SIG-M5 treated with dmso at 0.1 percent for 504 hours (cell line): ENCODE measurements around the gene AKAP9.
"Not testable (repeated sequence)": the region's sequence is repeated elsewhere in the genome, so short reads cannot be mapped to it uniquely, and the experiment has no call there.

ENCODE experiments used
- DNase-seq: peaks from one replicate; lab custom pipeline; 2025; ENCODE audit not compliant: unreplicated experiment; lab: John Stamatoyannopoulos, UW

Gene AKAP9

DNA sequence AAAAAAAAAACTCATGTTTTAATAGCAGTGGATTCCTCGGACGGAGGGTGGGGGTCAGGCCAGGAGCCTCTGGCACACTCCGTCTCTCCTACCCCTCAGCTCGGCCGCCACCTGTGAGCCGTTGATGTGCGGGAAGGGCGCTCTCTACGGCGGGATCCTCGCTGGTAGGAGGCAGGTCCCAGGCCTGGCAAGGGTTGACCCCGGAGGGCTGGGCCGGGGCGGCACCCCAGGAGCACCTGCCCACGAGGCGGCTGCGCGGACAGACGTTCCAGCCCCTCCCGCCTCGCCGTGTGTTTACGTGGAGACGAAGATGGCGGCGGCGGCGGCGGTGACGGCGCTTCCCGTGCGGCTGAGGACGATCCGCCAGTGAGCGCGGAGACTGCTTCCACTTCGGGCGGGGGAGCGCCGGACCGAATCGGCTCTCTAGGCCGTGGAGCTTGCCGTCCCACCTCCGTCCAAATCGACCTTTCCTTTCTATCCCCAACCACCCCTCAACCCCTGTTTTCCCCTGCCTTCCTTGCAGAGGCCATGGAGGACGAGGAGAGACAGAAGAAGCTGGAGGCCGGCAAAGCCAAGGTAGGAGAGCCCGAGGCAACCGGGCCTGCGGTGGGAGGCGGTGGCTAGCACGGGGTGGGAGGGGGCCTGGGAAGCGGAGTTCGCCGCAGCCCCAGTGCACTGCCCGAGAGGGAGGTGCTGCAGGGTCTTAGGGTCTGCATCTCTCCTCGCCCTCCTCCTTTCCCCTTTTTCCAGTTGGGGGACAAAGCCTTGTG, at the start of gene AKAP9:
Gene AKAP9, plus strand, starts transcription at position 291 of the 770 bp plus-strand sequence. Its CDS starts 238 bp downstream, at position 529.
- DNase-seq, result peak; percentile 81

GRCh38 chr7:91892099-91892705, 48.5 kb upstream of the AKAP9 start:
- no peak for DNase-seq

- no peak for DNase-seq
Measured at GRCh38 chr7:91892821-91893340, 47.8 kb upstream of the AKAP9 start.

DNA sequence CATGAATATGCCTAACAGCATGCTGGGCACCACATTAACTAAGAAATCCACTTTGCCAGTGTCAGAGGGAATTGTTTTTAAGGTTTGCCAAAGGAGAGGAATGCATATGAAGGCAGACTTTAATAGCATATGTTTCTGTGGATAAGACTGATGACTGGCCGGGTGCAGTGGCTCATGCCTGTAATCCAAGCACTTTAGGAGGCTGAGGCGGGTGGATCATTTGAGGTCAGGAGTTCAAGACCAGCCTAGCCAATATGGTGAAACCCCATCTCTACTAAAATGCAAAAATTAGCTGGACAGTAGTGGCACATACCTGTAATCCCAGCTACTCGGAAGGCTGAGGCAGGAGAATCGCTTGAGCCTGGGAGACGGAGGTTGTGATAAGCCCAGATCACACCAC, 47.0 kb upstream of the AKAP9 start:
- DNase-seq, result not testable (repeated sequence)

- no peak for DNase-seq
Measured at GRCh38 chr7:91894781-91895480, 45.7 kb upstream of the AKAP9 start.

- DNase-seq, result no peak
Measured at GRCh38 chr7:91898240-91898992, 42.2 kb upstream of the AKAP9 start.

DNA sequence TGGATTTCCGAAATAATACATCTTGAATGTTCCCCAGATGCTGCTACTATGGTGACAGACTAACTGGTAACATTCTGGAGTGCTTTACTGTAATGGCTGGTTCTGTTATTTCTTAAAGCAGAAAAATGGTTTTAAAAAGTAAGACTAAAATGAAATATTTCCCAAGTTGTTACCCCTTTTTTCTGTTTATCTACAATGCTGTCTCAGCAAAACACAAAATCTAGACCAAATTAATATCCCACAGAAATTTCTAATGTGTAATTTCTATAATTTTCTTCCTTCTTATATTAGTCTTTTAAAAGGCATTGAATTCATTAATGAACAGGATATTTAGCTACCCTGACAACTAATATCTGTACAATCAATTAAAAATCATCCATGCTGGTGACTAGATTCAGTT, 41.1 kb upstream of the AKAP9 start:
- DNase-seq, result no peak

- no peak for DNase-seq
Measured at GRCh38 chr7:91910171-91910570, 30.5 kb upstream of the AKAP9 start.

DNA sequence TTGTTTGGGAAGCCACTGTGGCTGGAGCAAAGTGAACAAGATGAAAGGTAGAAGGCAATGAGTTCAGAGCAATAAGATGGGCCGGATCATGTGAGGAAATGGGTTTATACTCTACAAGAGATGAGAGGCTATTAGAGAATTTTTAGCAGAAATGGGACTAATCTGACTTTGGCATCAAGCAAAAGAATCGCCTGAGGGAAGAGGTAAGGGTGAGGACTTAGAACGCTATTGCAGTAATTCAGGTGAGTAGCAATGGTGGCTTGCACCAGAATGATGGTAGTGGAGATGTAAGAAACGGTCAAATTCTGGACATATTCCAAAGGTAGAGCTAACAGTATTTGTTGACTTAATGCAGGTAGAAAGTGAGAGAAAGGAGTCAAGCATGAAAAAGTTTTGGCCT, 29.5 kb upstream of the AKAP9 start:
- no peak for DNase-seq

DNA sequence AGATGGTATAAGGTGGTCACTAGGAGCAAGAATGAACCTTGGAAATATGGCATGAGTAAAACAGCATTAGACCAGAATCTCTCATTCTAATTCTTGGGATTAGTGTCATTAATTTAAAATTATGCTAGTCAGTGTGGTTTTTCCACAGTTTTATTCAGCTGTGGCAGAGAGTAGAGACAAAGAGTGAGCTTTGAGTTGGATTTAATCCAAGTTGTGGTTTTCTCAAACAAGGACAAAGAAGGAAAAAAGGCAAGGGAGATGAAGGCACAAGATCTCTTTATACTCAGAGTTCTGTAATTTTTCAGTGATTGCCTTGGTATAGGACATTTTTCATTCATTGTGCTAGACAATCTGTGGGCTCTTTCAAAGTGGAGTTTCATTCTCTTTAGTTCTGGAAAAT, 28.2 kb upstream of the AKAP9 start:
- DNase-seq, result no peak

GRCh38 chr7:91913612-91914011, 27.1 kb upstream of the AKAP9 start:
- no peak for DNase-seq

DNA sequence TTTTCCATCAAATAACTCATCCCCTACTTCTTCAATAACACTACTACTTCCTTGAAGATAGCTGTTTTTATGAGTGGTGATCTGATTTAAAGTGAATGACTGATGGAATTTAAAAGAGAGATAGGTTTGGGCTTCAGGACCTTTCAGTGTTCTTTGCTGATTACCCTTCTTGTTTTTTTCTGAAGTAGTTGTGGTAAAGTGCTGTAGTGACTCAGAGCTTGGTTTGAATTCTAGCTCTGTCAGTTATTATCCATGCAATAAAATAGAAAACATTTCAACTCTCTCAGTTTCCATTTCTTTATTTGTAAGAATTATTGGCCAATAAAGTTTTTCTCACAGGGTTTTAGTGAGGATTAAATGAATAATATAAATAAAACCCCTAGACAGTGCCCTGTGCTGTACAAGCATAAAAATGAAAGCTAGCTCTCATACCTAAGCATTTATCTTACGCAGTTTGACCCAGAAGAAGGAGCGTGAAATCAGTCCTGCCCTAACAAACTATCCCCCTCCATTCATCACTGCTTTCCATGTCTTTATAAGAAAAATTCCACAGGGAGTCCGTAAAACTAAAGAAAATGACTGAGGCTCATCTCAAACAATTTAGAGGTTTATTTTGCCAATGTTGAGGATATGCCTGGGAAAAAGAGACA, 25.1 kb upstream of the AKAP9 start:
- no peak for DNase-seq

GRCh38 chr7:91916051-91916440, 24.6 kb upstream of the AKAP9 start:
- no peak for DNase-seq

GRCh38 chr7:91918356-91918755, 22.3 kb upstream of the AKAP9 start:
- no peak for DNase-seq

GRCh38 chr7:91922857-91923256, 17.8 kb upstream of the AKAP9 start:
- DNase-seq, result no peak

DNA sequence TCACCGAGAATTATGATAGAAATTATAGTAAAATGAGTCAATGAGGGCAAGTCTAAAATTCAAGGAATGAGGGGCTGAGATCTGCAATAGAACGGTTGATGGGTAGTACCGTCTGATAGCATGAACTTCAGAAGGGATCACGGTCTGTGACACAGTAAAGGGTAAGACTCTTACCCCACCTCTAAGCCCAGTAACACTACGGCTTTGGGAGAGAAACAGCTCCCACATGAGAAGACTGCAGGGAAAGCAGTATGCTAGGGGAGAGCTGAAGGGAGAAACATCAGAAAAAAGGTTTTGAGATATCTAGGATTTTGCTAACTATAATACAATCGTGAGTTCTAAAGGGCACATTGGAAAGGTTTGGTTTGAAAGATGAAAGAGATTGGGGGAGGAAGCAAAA, 12.8 kb upstream of the AKAP9 start:
- DNase-seq, result no peak

DNA sequence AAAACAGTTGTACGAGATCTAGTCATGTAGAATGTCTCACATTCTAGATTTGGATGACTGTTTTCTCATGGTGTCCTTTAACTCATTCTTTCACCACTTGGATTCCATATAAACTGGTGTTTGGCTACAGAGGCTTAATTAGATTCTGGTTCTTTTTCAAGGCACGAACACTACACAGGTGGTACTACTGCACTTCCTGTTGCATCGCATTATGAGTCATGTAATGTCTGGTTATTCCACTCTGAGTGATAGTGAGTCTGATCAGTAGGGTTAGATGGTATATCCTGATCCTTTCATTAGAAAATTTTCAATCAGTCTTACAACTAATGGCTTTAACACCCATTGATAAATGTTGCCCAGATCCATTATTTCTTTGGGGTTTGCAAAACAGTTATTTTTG, 11.2 kb upstream of the AKAP9 start:
- no peak for DNase-seq

GRCh38 chr7:91940171-91940570, 491 bp upstream of the AKAP9 start:
- peak; percentile 36 for DNase-seq

DNA sequence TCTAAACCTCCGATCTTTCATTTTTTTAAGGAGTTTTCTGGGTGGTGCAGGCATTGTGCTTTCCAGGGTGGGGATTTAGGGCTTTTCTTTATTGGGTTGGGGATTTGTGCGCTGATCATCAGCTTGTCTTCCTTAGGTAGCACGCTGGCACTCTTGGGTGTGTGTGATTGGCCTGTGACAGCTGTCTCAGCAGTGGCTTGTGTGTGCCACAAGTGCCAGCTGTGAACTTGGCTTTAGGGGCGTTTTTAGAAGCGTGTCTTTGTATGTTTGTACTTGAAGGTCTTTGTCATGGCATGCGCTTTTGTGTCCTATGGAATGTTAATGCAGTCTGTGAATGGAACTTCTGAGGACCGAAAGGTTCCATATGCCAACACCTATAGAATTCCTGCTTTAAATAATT, 788 bp downstream of the AKAP9 start:
- peak; percentile 31 for DNase-seq

DNA sequence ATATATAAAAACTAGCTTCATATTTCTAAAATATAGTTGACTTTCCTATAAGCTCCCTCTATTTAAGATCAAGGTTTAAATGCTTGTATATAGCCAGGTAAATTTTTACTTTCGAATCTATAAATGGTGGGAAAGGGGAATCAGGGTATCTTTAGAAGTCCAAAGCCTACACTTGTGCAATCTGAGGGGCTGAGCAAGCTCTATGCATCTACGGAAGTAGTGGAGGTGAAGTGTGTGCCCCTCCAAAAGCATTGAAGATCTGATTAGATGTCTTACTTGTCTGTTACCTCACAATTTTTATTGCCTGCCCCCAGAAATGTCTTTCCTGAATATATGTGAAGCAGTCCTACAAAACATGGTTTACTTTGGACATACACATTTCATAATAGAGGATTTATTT, 1.6 kb downstream of the AKAP9 start:
- DNase-seq, result peak; percentile 23

GRCh38 chr7:91944970-91945369, 4.3 kb downstream of the AKAP9 start:
- DNase-seq, result not testable (repeated sequence)
